Activated CD4-positive, alpha-beta T cell treated with anti-CD3 and anti-CD28 coated beads, Interleukin-2, amount 10 ng/mL, durations not matched to agents 7 days and 5 days (primary cell): ENCODE measurements around the gene CAD. TPM values are rescaled to one million over a fixed set of nuclear protein-coding genes. Genes with fewer than 3 reads are reported as not detected.

Source experiments
- CTCF ChIA-PET: fragments of 350-600 bp; sonication (Branson Sonifier 250); formaldehyde crosslinking; loops from one replicate; lab custom pipeline; 2021; ENCODE audit warnings: antibody characterized with exemption; lab: Charles Lee
- POLR2A ChIA-PET: fragments of 350-600 bp; sonication (Branson Sonifier 250); formaldehyde crosslinking; loops from one replicate; lab custom pipeline; 2021; ENCODE audit warnings: antibody characterized with exemption; lab: Charles Lee
- DNase-seq: peaks from one replicate; pipeline ENCODE4 v3.0.0-alpha.2; 2020
- H3K27ac Mint-ChIP-seq: one replicate; pipeline ENCODE4 v1.8.0; 2021; ENCODE audit warnings: mild to moderate bottlenecking, moderate library complexity, mixed read lengths
- H3K27me3 Mint-ChIP-seq: one replicate; pipeline ENCODE4 v1.8.0; 2021; ENCODE audit warnings: mixed read lengths
- H3K36me3 Mint-ChIP-seq: one replicate; pipeline ENCODE4 v1.8.0; 2021; ENCODE audit warnings: low read depth, mixed read lengths
- H3K4me1 Mint-ChIP-seq: one replicate; pipeline ENCODE4 v1.8.0; 2021; ENCODE audit warnings: mixed read lengths
- H3K4me3 Mint-ChIP-seq: one replicate; pipeline ENCODE4 v1.8.0; 2021; ENCODE audit warnings: mild to moderate bottlenecking, moderate library complexity, mixed read lengths
- H3K9me3 Mint-ChIP-seq: one replicate; pipeline ENCODE4 v1.8.0; 2021; ENCODE audit warnings: mixed read lengths
- total RNA-seq, 2 experiments: library from RNA; stranded (reverse); gene quantifications; one replicate each; pipeline ENCODE4 v1.2.3, GENCODE V29; 2021

CAD gene
- total RNA-seq, 2 experiments from 2014 or later: 63.7 to 66.1 TPM

DNA sequence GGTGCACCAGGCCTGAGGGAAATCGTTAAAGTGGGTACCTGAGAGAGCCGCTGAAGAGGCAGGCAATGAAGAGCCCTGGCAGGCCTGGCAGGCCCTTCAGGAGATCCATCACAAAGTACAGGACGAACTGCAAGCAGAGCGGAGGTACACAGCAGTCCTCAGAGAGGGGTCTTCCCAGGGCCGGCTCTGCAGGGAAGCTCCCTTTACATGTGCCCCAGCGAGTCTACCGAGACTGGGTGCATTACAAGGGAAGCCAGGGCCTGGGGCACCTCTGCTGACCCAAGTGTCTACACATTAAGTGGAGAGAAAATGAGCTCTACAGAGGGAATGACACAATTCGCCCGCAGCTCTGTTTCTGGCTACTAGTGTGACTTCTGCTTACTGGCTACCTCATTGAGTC lies 13.4 kb upstream of the CAD start:
- Mint-ChIP-seq H3K27me3 (no peaks in the 10 kb centered on the region), H3K4me3 (no peak overlapping the region), H3K36me3 (peaks cover 26% of the 10 kb centered on the region), H3K9me3 (no peaks in the 10 kb centered on the region), H3K27ac (no peak overlapping the region), H3K4me1 (peaks cover 23% of the 10 kb centered on the region)
- POLR2A ChIA-PET: no interaction called here
- DNase-seq: no peak
- CTCF ChIA-PET: interaction anchor here (0.6 kb wide), 2 partner anchors 13 to 344 kb away, joined by 3 to 5 read pairs; no protein-coding TSS in a partner anchor

GRCh38 chr2:27204566-27204965 lies 12.6 kb upstream of the CAD start:
- ChIA-PET POLR2A (no interaction called here), CTCF (no interaction called here)
- peaks cover 28% of the 10 kb centered on the region for H3K36me3 Mint-ChIP-seq
- peak overlapping the region; percentile 80 for H3K27ac Mint-ChIP-seq
- DNase-seq: no peak
- H3K27me3 Mint-ChIP-seq: no peaks in the 10 kb centered on the region
- H3K4me1 Mint-ChIP-seq: peaks cover 31% of the 10 kb centered on the region
- no peaks in the 10 kb centered on the region for H3K9me3 Mint-ChIP-seq
- H3K4me3 Mint-ChIP-seq: no peak overlapping the region

GRCh38 chr2:27205206-27205605 lies 12.0 kb upstream of the CAD start:
- no peak for DNase-seq
- CTCF ChIA-PET: interaction anchor here (0.5 to 0.9 kb wide), 3 partner anchors 18 to 451 kb away, joined by 3 to 4 read pairs (median 3); no protein-coding TSS in a partner anchor
- Mint-ChIP-seq H3K27ac (peak overlapping the region; percentile 80), H3K4me1 (peaks cover 37% of the 10 kb centered on the region), H3K9me3 (no peaks in the 10 kb centered on the region), H3K27me3 (no peaks in the 10 kb centered on the region), H3K4me3 (no peak overlapping the region), H3K36me3 (peaks cover 32% of the 10 kb centered on the region)
- POLR2A ChIA-PET: no interaction called here

- ChIA-PET CTCF (interaction anchor here (0.8 kb wide), 1 partner anchor 73 kb away, joined by 3 read pairs; no protein-coding TSS in a partner anchor), POLR2A (no interaction called here)
- no peaks in the 10 kb centered on the region for H3K9me3 Mint-ChIP-seq
- peaks cover 41% of the 10 kb centered on the region for H3K4me1 Mint-ChIP-seq
- no peaks in the 10 kb centered on the region for H3K27me3 Mint-ChIP-seq
- H3K4me3 Mint-ChIP-seq: no peak overlapping the region
- DNase-seq: no peak
- H3K36me3 Mint-ChIP-seq: peaks cover 32% of the 10 kb centered on the region
- H3K27ac Mint-ChIP-seq: no peak overlapping the region
Measured at GRCh38 chr2:27206346-27206745, 10.8 kb upstream of the CAD start.

GRCh38 chr2:27208486-27209050 lies 8.6 kb upstream of the CAD start:
- Mint-ChIP-seq H3K27me3 (no peaks in the 10 kb centered on the region), H3K27ac (no peak overlapping the region), H3K36me3 (peaks cover 33% of the 10 kb centered on the region), H3K4me3 (no peak overlapping the region), H3K4me1 (peaks cover 50% of the 10 kb centered on the region), H3K9me3 (no peaks in the 10 kb centered on the region)
- POLR2A ChIA-PET: no interaction called here
- DNase-seq: no peak
- CTCF ChIA-PET: no interaction called here

GRCh38 chr2:27209621-27210401 lies 7.4 kb upstream of the CAD start:
- Mint-ChIP-seq H3K36me3 (peaks cover 33% of the 10 kb centered on the region), H3K27ac (peak overlapping the region; percentile 65), H3K4me3 (peak overlapping the region; percentile 30), H3K4me1 (peaks cover 50% of the 10 kb centered on the region), H3K9me3 (no peaks in the 10 kb centered on the region), H3K27me3 (no peaks in the 10 kb centered on the region)
- POLR2A ChIA-PET: no interaction called here
- CTCF ChIA-PET: no interaction called here
- DNase-seq: no peak

DNA sequence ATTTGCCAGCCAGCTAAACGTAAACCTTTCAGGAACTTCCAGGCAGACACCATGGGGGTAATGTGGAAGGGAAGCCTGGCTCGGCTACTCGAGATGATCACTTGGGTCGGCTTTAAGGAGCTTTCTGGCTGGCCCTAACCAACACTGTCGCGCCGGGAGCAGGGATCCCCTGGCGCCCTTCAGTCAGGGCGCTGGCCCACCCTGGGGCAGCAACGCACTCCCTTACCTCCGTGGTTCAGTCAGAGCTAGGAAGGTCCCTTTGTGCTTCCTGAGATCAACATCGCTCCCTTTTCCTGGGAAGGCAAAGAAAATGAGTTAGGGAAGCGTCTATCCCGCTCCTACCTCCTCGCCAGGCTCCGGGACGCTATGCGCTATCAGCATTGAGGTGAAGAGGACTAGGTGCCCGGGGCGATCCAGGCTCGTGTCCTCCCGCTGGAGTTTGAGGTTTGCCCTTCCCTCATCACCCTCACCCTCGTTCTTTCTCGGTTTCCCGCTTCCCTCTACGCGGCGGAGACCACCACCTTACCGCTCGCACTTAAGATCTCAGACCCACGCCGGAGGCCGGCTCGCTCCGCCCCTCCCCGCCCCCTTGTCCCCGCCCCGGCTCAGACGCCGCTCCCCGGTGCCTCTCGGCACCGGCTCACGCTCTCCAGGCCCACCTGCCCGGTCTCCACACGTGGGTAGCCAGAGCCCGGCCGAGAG lies 5.8 kb upstream of the CAD start:
- DNase-seq: no peak
- peaks cover 46% of the 10 kb centered on the region for H3K4me1 Mint-ChIP-seq
- H3K27ac Mint-ChIP-seq: peak overlapping the region; percentile 100
- peaks cover 26% of the 10 kb centered on the region for H3K36me3 Mint-ChIP-seq
- H3K9me3 Mint-ChIP-seq: no peaks in the 10 kb centered on the region
- H3K4me3 Mint-ChIP-seq: peak overlapping the region; percentile 95
- H3K27me3 Mint-ChIP-seq: no peaks in the 10 kb centered on the region
- ChIA-PET CTCF (interaction anchor here (0.9 kb wide), 1 partner anchor 182 kb away, joined by 3 read pairs; no protein-coding TSS in a partner anchor), POLR2A (interaction anchor here (1.4 kb wide), 1 partner anchor 78 kb away, joined by 3 read pairs; the partner anchor contains the start of gene PREB)

GRCh38 chr2:27211943-27212625 lies 5.1 kb upstream of the CAD start, which contains the start of the genes ATRAID and SLC5A6:
Gene ATRAID, plus strand, starts transcription at chr2:27212041. Its CDS starts 328 bp downstream, at chr2:27212369.
Gene SLC5A6, minus strand, starts transcription at chr2:27212268. Its CDS starts 4,618 bp downstream, at chr2:27207650.
- Mint-ChIP-seq H3K36me3 (peaks cover 30% of the 10 kb centered on the region), H3K9me3 (no peaks in the 10 kb centered on the region), H3K4me1 (peaks cover 53% of the 10 kb centered on the region), H3K27me3 (no peaks in the 10 kb centered on the region), H3K4me3 (peak within 1 kb of the TSS; percentile 95), H3K27ac (peak within 1 kb of the TSS; percentile 100)
- CTCF ChIA-PET: no interaction called here
- DNase-seq: peak; percentile 90
- POLR2A ChIA-PET: interaction anchor here (1.4 kb wide), 1 partner anchor 78 kb away, joined by 3 read pairs; the partner anchor contains the start of gene PREB

DNA sequence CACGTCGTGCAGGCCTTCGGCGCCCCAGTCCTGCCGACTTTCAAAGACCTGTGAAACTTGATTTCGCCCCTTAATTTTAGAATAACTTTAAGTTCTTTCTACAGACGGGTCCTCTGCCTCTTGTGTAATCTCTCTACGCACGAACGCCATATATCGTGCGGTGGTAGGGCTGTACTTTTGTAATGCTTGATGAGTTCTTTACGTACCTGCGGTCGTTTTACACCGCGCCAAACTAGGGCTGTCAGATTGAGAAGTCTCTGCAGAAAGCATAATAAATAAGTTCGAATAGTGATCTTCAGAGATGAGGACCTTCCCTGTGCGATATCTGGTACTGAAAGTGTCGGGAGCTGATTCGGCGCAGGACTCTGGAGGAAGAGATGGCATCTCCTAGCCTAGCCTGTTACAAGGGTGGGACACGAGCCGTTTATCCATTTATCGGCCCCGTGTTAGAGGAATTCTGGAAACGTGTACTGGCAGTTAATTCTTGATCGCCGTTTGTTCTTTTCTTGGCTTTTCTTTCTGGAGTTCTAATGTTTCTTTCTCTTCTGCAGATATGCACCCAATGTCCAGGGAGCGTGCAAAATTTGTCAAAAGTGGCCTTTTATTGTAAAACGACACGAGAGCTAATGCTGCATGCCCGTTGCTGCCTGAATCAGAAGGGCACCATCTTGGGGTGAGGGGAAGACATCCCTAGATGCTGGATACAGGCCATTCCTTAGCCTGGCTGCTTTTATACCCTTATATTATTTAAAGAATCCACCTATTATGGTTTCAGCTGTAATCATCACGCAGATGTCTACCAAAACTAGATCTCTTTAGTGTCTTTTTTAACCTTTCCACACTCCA lies 4.3 kb upstream of the CAD start:
- CTCF ChIA-PET: interaction anchor here (0.7 kb wide), 1 partner anchor 90 kb away, joined by 3 read pairs; no protein-coding TSS in a partner anchor
- no peaks in the 10 kb centered on the region for H3K9me3 Mint-ChIP-seq
- H3K36me3 Mint-ChIP-seq: peaks cover 35% of the 10 kb centered on the region
- H3K4me3 Mint-ChIP-seq: peak overlapping the region; percentile 95
- H3K27ac Mint-ChIP-seq: peak overlapping the region; percentile 100
- H3K27me3 Mint-ChIP-seq: no peaks in the 10 kb centered on the region
- H3K4me1 Mint-ChIP-seq: peaks cover 57% of the 10 kb centered on the region
- POLR2A ChIA-PET: interaction anchor here (1.4 kb wide), 1 partner anchor 79 kb away, joined by 3 read pairs; the partner anchor contains the start of gene PREB
- peak; percentile 68 for DNase-seq

GRCh38 chr2:27214941-27215340 lies 2.2 kb upstream of the CAD start:
- Mint-ChIP-seq H3K27me3 (no peaks in the 10 kb centered on the region), H3K27ac (no peak overlapping the region), H3K4me1 (peaks cover 58% of the 10 kb centered on the region), H3K4me3 (no peak overlapping the region), H3K9me3 (no peaks in the 10 kb centered on the region), H3K36me3 (peaks cover 39% of the 10 kb centered on the region)
- DNase-seq: no peak
- POLR2A ChIA-PET: no interaction called here
- CTCF ChIA-PET: no interaction called here

DNA sequence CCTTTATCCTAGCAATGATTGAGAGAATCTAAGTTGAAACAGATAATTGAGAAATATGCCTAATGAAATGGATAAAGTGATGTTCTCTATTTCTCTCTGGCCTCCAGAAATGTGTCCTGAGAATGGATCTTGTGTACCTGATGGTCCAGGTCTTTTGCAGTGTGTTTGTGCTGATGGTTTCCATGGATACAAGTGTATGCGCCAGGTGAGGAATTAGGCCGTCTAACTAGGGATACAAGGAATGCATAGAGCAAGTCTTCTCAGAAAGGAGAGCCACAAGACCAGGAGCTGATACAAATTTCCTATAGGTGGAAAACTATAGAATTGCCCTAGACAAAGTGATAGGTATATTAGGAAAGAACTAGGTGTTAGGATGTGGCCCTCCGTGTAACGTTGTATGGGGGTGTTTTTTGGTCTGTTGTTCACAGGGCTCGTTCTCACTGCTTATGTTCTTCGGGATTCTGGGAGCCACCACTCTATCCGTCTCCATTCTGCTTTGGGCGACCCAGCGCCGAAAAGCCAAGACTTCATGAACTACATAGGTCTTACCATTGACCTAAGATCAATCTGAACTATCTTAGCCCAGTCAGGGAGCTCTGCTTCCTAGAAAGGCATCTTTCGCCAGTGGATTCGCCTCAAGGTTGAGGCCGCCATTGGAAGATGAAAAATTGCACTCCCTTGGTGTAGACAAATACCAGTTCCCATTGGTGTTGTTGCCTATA lies 592 bp upstream of the CAD start:
- POLR2A ChIA-PET: interaction anchor here (0.7 kb wide), 1 partner anchor 86 kb away, joined by 3 read pairs; no protein-coding TSS in a partner anchor
- Mint-ChIP-seq H3K27ac (peak overlapping the region; percentile 96), H3K4me1 (peaks cover 58% of the 10 kb centered on the region), H3K4me3 (peak overlapping the region; percentile 94), H3K36me3 (peaks cover 47% of the 10 kb centered on the region), H3K27me3 (no peaks in the 10 kb centered on the region), H3K9me3 (no peaks in the 10 kb centered on the region)
- DNase-seq: no peak
- CTCF ChIA-PET: interaction anchor here (0.7 kb wide), 1 partner anchor 13 kb away, joined by 3 read pairs; no protein-coding TSS in a partner anchor
